Right atrium auricular region (tissue), 2 donors: ENCODE data around the gene STC2. TPM values are rescaled to one million over a fixed set of nuclear protein-coding genes. Genes with fewer than 3 reads are reported as not detected.

Source experiments
- DNase-seq: peaks from one replicate; pipeline ENCODE4 v3.0.0-alpha.2; 2019; ENCODE audit warnings: low spot score
- H3K27ac ChIP-seq, 2 donors: fragments of 200-600 bp; sonication (generic); 1 replicate in 1 of 2; 2 replicates in 1 of 2; pipeline ENCODE4 v1.5.1; 2016 to 2019
- H3K27me3 ChIP-seq, 2 donors: fragments of 200-600 bp; sonication (generic); one replicate each; pipeline versions ENCODE4 v1.5.1 to v1.6.0; 2017 to 2019
- H3K36me3 ChIP-seq: fragments of 200-600 bp; sonication (generic); one replicate; pipeline ENCODE4 v1.5.1; 2016
- H3K4me1 ChIP-seq, 2 donors: fragments of 200-600 bp; sonication (generic); one replicate each; pipeline versions ENCODE4 v1.5.1 to v1.6.0; 2017 to 2019
- H3K4me3 ChIP-seq, 2 donors: fragments of 200-600 bp; sonication (generic); 1 replicate in 1 of 2; 2 replicates in 1 of 2; pipeline ENCODE4 v1.5.1; 2017 to 2019; ENCODE audit warnings: mild to moderate bottlenecking in 1 of 2, moderate library complexity in 1 of 2
- H3K9me3 ChIP-seq, 2 donors: fragments of 200-600 bp; sonication (generic); one replicate each; pipeline ENCODE4 v1.5.1; 2019
- CTCF ChIP-seq, 2 donors: fragments of 200-600 bp; sonication (generic); IDR thresholded peaks; one replicate each; pipeline ENCODE4 v1.5.1; 2019; ENCODE audit warnings: antibody characterized with exemption in 2 of 2
- total RNA-seq, 2 donors: library from RNA; depleted of rRNA; stranded (reverse); fragments of >200 nt; gene quantifications; one replicate each; pipeline ENCODE4 v1.1.0, GENCODE V29; 2016

Gene STC2
- total RNA-seq, 2 donors from 2014 or later: 16.0 to 16.1 TPM

- no peaks in the 10 kb centered on the region for H3K27me3 ChIP-seq
- no peak overlapping the region for H3K27ac ChIP-seq
- no peak for TF ChIP-seq CTCF (IDR thresholded peaks at IDR 0.05)
- no peaks in the 10 kb centered on the region for H3K9me3 ChIP-seq
- H3K4me3 ChIP-seq: no peak overlapping the region
- no peaks in the 10 kb centered on the region for H3K36me3 ChIP-seq
- DNase-seq: no peak
- no peaks in the 10 kb centered on the region for H3K4me1 ChIP-seq
Measured at GRCh38 chr5:173339286-173339685, 11.1 kb upstream of the STC2 start.

GRCh38 chr5:173338380-173339015, 10.3 kb upstream of the STC2 start:
- H3K36me3 ChIP-seq: no peaks in the 10 kb centered on the region
- no peaks in the 10 kb centered on the region for H3K27me3 ChIP-seq
- no peak overlapping the region for H3K27ac ChIP-seq
- DNase-seq: no peak
- no peak for TF ChIP-seq CTCF (IDR thresholded peaks at IDR 0.05)
- no peak overlapping the region for H3K4me3 ChIP-seq
- H3K4me1 ChIP-seq: no peaks in the 10 kb centered on the region
- H3K9me3 ChIP-seq: no peaks in the 10 kb centered on the region

GRCh38 chr5:173334808-173335207, 6.6 kb upstream of the STC2 start:
- no peak overlapping the region for H3K4me3 ChIP-seq
- no peak overlapping the region for H3K27ac ChIP-seq
- TF ChIP-seq CTCF (IDR thresholded peaks at IDR 0.05): no peak

GRCh38 chr5:173333925-173334661, 5.9 kb upstream of the STC2 start:
- Histone ChIP-seq H3K4me1 (peaks cover 0 to 19% of the 10 kb centered on the region in 2 donors), H3K27ac (no peak overlapping the region), H3K36me3 (no peaks in the 10 kb centered on the region), H3K9me3 (no peaks in the 10 kb centered on the region), H3K4me3 (no peak overlapping the region), H3K27me3 (peaks cover 0 to 5% of the 10 kb centered on the region in 2 donors)
- no peak for DNase-seq
- no peak for TF ChIP-seq CTCF (IDR thresholded peaks at IDR 0.05)

More at GRCh38 chr5:173334808-173335207, 6.6 kb upstream of the STC2 start:
- no peak for DNase-seq
- H3K4me1 ChIP-seq: peaks cover 0 to 12% of the 10 kb centered on the region in 2 donors
- H3K27me3 ChIP-seq: peaks cover 0 to 1% of the 10 kb centered on the region in 2 donors
- no peaks in the 10 kb centered on the region for H3K36me3 ChIP-seq
- H3K9me3 ChIP-seq: no peaks in the 10 kb centered on the region

DNA sequence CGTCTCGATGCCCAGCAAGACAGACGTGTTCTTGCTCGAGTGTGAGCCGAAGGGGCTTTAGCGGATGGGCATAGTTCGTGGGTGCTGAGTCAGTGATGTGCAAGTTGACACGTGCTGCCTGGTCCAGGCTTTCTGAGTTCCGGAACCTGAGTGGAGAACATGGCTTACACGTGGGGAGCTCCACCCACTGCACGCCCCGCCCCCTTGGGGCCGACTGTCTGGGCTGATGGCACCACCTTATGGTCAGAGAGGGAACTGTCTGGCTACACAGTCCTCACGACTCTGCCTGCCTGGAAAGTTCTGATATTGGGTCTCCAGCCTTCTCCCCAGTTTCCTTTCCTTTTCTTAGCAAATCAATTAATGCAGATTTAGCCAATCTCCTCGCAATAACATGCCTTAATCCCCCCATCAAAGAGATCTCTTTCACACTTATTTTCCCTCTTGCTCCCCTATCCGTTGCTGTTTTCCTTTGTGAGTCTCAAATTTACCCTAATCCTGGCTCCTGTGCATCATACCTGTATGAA, 3.8 kb upstream of the STC2 start:
- Histone ChIP-seq H3K4me1 (peaks cover 0 to 40% of the 10 kb centered on the region in 2 donors), H3K4me3 (no peak overlapping the region), H3K27ac (no peak overlapping the region), H3K9me3 (no peaks in the 10 kb centered on the region), H3K27me3 (peaks cover 0 to 5% of the 10 kb centered on the region in 2 donors), H3K36me3 (no peaks in the 10 kb centered on the region)
- DNase-seq: peak; percentile 92
- peak; percentile 87 to 96 for TF ChIP-seq CTCF (IDR thresholded peaks at IDR 0.05)
